HFFc6 (cell line): ENCODE measurements around the gene TRIM8. TPM values are rescaled to one million over a fixed set of nuclear protein-coding genes. Genes with fewer than 3 reads are reported as not detected.

ENCODE experiments used
- DNase-seq: peaks from one replicate; pipeline ENCODE4 v3.0.0-alpha.2; 2018
- H3K27ac Mint-ChIP-seq: 2 replicates; pipeline ENCODE4 v1.8.0; 2020; ENCODE audit warnings: mild to moderate bottlenecking, mixed read lengths
- H3K27me3 Mint-ChIP-seq: 2 replicates; pipeline ENCODE4 v1.8.0; 2021; ENCODE audit warnings: mild to moderate bottlenecking, moderate library complexity, mixed read lengths; ENCODE audit not compliant: insufficient read depth
- H3K36me3 Mint-ChIP-seq: 2 replicates; pipeline ENCODE4 v1.8.0; 2021; ENCODE audit warnings: low read depth, mixed read lengths
- H3K4me1 Mint-ChIP-seq: 2 replicates; pipeline ENCODE4 v1.8.0; 2020; ENCODE audit warnings: low read depth, mixed read lengths
- H3K4me3 Mint-ChIP-seq: 2 replicates; pipeline ENCODE4 v1.8.0; 2020; ENCODE audit warnings: mild to moderate bottlenecking, moderate library complexity, mixed read lengths
- H3K9me3 Mint-ChIP-seq: 2 replicates; pipeline ENCODE4 v1.8.0; 2020; ENCODE audit warnings: mild to moderate bottlenecking, mixed read lengths
- total RNA-seq, 6 experiments: library from RNA; stranded (reverse); fragmentation: NEBNext Ultra II Directional; extraction: Animal tissue kit (Norgen Biotek cat#: 25700); gene quantifications; 2 replicates in 1 of 6; 3 replicates in 5 of 6; pipeline ENCODE4 v1.2.3, GENCODE V29; 2021
- TF ChIP-seq, protein P1 (sequence below): fragments of 200-600 bp; sonication (generic); IDR thresholded peaks from 2 replicates; pipeline ENCODE4 v1.5.0; 2021; ENCODE audit warnings: antibody characterized with exemption, mild to moderate bottlenecking

TRIM8 gene
- total RNA-seq, 6 experiments from 2014 or later = 123 to 148 (median 135) TPM

DNA sequence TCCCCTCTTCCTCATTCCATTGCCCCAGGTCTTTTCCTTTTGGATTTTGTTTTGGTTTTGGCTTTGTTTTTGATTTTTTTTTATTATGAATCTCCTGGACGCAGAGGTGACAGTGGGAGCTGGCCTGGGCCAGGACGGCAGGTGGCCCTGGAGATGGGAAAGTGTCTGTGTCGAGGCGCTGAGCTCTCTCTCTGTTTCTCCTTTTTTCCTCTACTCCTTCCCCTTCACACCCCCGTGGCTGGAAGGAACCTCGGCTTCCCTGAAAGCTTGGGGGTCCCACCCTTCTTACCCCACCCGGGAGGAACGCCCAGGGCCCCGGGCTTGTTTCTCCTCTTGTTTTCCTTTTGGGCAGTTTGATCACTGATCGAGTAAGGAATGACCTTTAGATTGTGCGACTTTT, 13.2 kb downstream of the TRIM8 start:
- TF ChIP-seq, protein P1, sequence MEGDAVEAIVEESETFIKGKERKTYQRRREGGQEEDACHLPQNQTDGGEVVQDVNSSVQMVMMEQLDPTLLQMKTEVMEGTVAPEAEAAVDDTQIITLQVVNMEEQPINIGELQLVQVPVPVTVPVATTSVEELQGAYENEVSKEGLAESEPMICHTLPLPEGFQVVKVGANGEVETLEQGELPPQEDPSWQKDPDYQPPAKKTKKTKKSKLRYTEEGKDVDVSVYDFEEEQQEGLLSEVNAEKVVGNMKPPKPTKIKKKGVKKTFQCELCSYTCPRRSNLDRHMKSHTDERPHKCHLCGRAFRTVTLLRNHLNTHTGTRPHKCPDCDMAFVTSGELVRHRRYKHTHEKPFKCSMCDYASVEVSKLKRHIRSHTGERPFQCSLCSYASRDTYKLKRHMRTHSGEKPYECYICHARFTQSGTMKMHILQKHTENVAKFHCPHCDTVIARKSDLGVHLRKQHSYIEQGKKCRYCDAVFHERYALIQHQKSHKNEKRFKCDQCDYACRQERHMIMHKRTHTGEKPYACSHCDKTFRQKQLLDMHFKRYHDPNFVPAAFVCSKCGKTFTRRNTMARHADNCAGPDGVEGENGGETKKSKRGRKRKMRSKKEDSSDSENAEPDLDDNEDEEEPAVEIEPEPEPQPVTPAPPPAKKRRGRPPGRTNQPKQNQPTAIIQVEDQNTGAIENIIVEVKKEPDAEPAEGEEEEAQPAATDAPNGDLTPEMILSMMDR = no peak
- peaks cover under 1% of the 10 kb centered on the region; the same call in 1 of the 2 replicates for H3K27me3 Mint-ChIP-seq
- peaks cover 9% of the 10 kb centered on the region for H3K4me1 Mint-ChIP-seq
- H3K9me3 Mint-ChIP-seq = no peaks in the 10 kb centered on the region
- peak overlapping the region; percentile 16 for H3K27ac Mint-ChIP-seq
- H3K4me3 Mint-ChIP-seq = no peak overlapping the region
- DNase-seq = no peak
- H3K36me3 Mint-ChIP-seq = peaks cover 24% of the 10 kb centered on the region

DNA sequence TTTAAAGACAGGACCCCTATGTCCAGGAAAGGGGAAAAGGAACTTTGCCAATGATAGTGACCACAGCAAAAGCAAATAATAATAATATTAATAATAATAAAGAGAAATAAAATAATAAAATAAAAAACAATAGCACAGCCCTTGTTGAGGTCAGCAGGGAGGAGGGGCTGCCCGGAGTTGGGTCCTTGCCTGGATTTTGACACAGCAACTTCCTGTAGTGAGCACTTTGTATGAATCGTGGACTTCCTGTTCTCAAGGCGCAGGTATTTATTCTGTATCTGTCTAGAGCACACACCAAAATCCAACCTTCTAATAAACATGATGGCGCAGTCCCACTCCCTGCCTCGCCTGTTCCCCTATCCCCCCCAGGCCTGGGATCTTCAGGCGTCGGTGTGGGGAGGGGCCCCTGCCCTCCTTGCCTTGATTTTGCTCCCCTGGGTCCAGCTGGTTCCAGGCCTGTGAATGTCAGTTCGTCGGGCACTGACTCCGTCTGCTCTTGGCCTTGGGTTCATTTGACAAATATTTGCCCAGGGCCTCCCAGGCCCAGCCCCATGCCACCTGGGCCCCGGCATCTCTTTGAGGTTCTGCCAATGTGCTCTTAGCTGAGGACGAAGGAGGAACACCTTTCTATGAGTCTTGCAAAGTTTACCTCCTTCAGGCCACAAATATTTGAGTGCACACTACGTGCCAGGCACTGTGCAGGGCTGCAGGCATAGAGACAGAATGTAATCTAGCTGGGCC, 13.9 kb downstream of the TRIM8 start:
- Mint-ChIP-seq H3K27ac (peak overlapping the region; percentile 16), H3K36me3 (peaks cover 17% of the 10 kb centered on the region), H3K27me3 (peaks cover 2% of the 10 kb centered on the region; the same call in 1 of the 2 replicates), H3K4me1 (peaks cover 7% of the 10 kb centered on the region), H3K9me3 (no peaks in the 10 kb centered on the region), H3K4me3 (no peak overlapping the region)
- DNase-seq = no peak
- TF ChIP-seq, protein P1 = no peak

DNA sequence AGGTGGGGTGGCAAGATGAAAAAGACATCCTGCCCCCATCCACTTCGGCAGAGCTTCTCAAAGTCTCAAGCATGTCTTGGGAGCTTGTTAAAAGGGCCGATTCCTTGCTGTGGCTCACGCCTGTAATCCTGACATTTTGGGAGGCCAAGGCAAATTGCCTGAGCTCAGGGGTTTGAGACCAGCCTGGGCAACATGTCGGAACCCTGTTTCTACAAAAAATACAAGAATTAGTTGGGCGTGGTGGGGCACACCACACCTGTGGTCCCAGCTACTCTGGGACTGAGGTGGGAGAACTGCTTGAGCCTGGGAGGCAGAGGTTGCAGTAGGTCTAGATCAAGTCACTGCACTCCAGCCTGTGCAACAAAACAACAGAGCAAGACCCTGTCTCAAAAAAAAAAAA, 14.5 kb downstream of the TRIM8 start:
- Mint-ChIP-seq H3K27me3 (peaks cover 2% of the 10 kb centered on the region; the same call in 1 of the 2 replicates), H3K36me3 (peaks cover 10% of the 10 kb centered on the region; the same call in 1 of the 2 replicates), H3K27ac (no peak overlapping the region), H3K4me3 (no peak overlapping the region), H3K4me1 (peaks cover under 1% of the 10 kb centered on the region; the same call in 1 of the 2 replicates), H3K9me3 (no peaks in the 10 kb centered on the region)
- no peak for DNase-seq
- TF ChIP-seq, protein P1 = no peak

DNA sequence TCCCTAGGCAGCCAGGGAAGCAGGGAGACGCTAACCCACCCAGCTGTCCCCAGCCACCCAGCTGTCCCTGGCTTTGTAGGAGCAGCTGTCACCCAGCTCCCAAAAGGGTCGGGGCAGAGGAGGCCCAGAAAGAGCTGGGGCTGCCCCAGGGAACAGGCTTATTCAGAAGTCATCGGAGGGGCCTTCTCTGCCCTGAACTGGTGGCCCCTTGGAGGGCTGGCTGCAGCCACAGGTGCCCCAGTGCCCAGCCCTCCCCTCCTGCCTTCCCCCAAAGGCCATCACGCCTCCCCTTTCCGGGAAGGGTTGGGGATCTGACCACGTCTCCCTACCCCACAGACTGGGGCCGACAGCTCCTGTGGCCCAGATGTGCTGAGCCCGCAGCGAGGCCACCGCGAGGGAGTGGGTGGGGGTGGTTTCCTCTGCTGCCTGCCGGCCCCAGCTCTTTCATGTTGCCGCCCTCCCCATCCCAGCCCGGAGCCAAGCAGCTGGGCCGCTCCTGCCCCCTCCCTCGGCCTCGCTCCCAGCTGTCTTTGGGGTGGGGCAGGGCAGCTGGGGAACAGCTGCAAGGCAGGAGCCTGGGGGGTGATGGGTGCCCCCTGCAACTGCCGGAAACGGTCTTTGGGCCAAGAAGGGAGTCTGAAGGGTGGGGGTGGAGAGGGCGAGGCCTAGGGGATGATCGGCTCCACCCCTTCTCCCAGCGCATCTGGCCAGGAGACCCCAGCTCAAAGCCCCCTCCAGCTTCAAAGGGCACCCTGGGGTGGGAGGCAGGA, 16.8 kb downstream of the TRIM8 start:
- peak overlapping the region; percentile 31 for H3K27ac Mint-ChIP-seq

DNA sequence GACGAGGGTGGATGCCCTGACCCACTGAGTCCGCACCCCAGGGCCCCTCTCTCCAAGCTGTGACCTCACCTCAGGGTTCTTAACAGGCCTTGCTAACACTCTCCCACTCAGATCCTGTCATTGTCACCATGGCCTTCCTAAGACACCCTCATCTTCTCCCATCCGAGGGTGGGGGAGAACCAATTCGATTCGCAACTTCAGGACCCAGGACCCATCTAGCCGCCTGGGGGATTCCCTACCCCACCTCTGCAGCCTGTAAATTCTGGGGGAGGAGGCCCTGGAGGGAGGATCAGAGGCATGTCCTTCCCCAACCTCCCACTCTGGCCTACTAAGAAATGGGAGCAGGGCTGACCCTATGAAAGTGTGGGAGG, 17.4 kb downstream of the TRIM8 start:
- Mint-ChIP-seq H3K9me3 (no peaks in the 10 kb centered on the region), H3K27me3 (peaks cover 2% of the 10 kb centered on the region), H3K27ac (peak overlapping the region; percentile 31; the same call in 1 of the 2 replicates), H3K36me3 (peaks cover 8% of the 10 kb centered on the region; the same call in 1 of the 2 replicates), H3K4me3 (no peak overlapping the region), H3K4me1 (no peaks in the 10 kb centered on the region; the same call in 1 of the 2 replicates)
- no peak for DNase-seq
- TF ChIP-seq, protein P1 = no peak

More for the DNA sequence above, 16.8 kb downstream of the TRIM8 start:
- H3K36me3 Mint-ChIP-seq = peaks cover 8% of the 10 kb centered on the region; the same call in 1 of the 2 replicates
- H3K9me3 Mint-ChIP-seq = no peaks in the 10 kb centered on the region
- no peaks in the 10 kb centered on the region; the same call in 1 of the 2 replicates for H3K4me1 Mint-ChIP-seq
- DNase-seq = no peak
- peaks cover 2% of the 10 kb centered on the region for H3K27me3 Mint-ChIP-seq
- H3K4me3 Mint-ChIP-seq = no peak overlapping the region
- TF ChIP-seq, protein P1 = no peak
